HEK293 (cell line): ENCODE measurements around the gene FAM89B.
A peak's percentile ranks its signal among the peaks of the same experiment; 100 is the strongest.

Experiments
- CTCF ChIA-PET: fragments of 350-600 bp; formaldehyde crosslinking; extraction: SDS; loops from one replicate; lab custom pipeline; 2021; ENCODE audit warnings: antibody characterized with exemption; lab: Yijun Ruan, JAX
- POLR2A ChIA-PET: fragments of 300-600 bp; formaldehyde crosslinking; extraction: SDS; loops from one replicate; lab custom pipeline; 2020; ENCODE audit warnings: antibody characterized with exemption, inconsistent platforms; lab: Yijun Ruan, JAX
- H3K27ac ChIP-seq: fragments of 200-500 bp; sonication (Bioruptor generic); 2 replicates; pipeline ENCODE4 v1.5.1; 2014; ENCODE audit warnings: low read depth, low read length, control low read depth, inconsistent platforms; ENCODE audit errors: extremely low read depth
- H3K36me3 ChIP-seq, 2 experiments: fragments of 200-500 bp in 1 of 2; sonication (Bioruptor generic) in 1 of 2; 1 replicate in 1 of 2; 2 replicates in 1 of 2; pipeline ENCODE4 v1.5.1; 2014 to 2017; ENCODE audit warnings: inconsistent platforms in 2 of 2, low read length in 2 of 2; ENCODE audit not compliant: control insufficient read depth in 2 of 2, insufficient read depth in 1 of 2
- H3K4me1 ChIP-seq: fragments of 200-500 bp; sonication (Bioruptor generic); 2 replicates; pipeline ENCODE4 v1.5.1; 2014; ENCODE audit warnings: mild to moderate bottlenecking, low read length, inconsistent platforms; ENCODE audit not compliant: control insufficient read depth, insufficient read depth
- H3K4me3 ChIP-seq: 2 replicates; pipeline ENCODE4 v1.5.1; 2011; ENCODE audit warnings: low read depth, mild to moderate bottlenecking, control low read depth, low read length, moderate library complexity
- H3K9me3 ChIP-seq: fragments of 200-500 bp; sonication (Bioruptor generic); 2 replicates; pipeline ENCODE4 v1.5.1; 2014; ENCODE audit warnings: low read depth, low read length, inconsistent platforms; ENCODE audit not compliant: control insufficient read depth, insufficient read depth
- GLI4 ChIP-seq: fragments of 450-650 bp; formaldehyde crosslinking; IDR thresholded peaks from 2 replicates; pipeline ENCODE4 v1.5.1; 2016; ENCODE audit warnings: missing biosample characterization, missing genetic modification characterization
- GLIS2 ChIP-seq: fragments of 450-650 bp; formaldehyde crosslinking; IDR thresholded peaks from 2 replicates; pipeline ENCODE4 v1.5.1; 2016; ENCODE audit warnings: missing biosample characterization, missing genetic modification characterization
- IKZF3 ChIP-seq: fragments of 450-650 bp; IDR thresholded peaks from 2 replicates; pipeline ENCODE4 v1.5.0; 2018; ENCODE audit warnings: missing biosample characterization, mild to moderate bottlenecking, missing genetic modification characterization, moderate library complexity
- PRDM4 ChIP-seq: fragments of 450-650 bp; formaldehyde crosslinking; IDR thresholded peaks from 2 replicates; pipeline ENCODE4 v1.5.1; 2017; ENCODE audit warnings: missing biosample characterization, missing genetic modification characterization
- SP3 ChIP-seq: fragments of 450-650 bp; formaldehyde crosslinking; IDR thresholded peaks from 2 replicates; pipeline ENCODE4 v1.5.1; 2016; ENCODE audit warnings: missing biosample characterization, missing genetic modification characterization
- ZBTB20 ChIP-seq: fragments of 450-650 bp; formaldehyde crosslinking; IDR thresholded peaks from 2 replicates; pipeline ENCODE4 v1.5.1; 2016; ENCODE audit warnings: missing biosample characterization, missing genetic modification characterization
- ZFP37 ChIP-seq: fragments of 450-650 bp; formaldehyde crosslinking; IDR thresholded peaks from 2 replicates; pipeline ENCODE4 v1.5.1; 2016; ENCODE audit warnings: missing biosample characterization, missing genetic modification characterization
- ZNF133 ChIP-seq: fragments of 450-650 bp; formaldehyde crosslinking; IDR thresholded peaks from 2 replicates; pipeline ENCODE4 v1.5.1; 2016; ENCODE audit warnings: missing biosample characterization, missing genetic modification characterization
- ZNF24 ChIP-seq: fragments of 450-650 bp; formaldehyde crosslinking; IDR thresholded peaks from 2 replicates; pipeline ENCODE4 v1.5.1; 2016; ENCODE audit warnings: missing biosample characterization, missing genetic modification characterization
- ZNF335 ChIP-seq: fragments of 450-650 bp; formaldehyde crosslinking; conservative IDR thresholded peaks from 2 replicates; pipeline ENCODE4 v1.5.1; 2016; ENCODE audit warnings: missing biosample characterization, missing genetic modification characterization
- ZNF48 ChIP-seq: fragments of 450-650 bp; formaldehyde crosslinking; IDR thresholded peaks from 2 replicates; pipeline ENCODE4 v1.5.1; 2016; ENCODE audit warnings: missing biosample characterization, missing genetic modification characterization
- ZNF501 ChIP-seq: fragments of 450-650 bp; formaldehyde crosslinking; IDR thresholded peaks from 2 replicates; pipeline ENCODE4 v1.5.1; 2016; ENCODE audit warnings: missing biosample characterization, missing genetic modification characterization
- ZNF529 ChIP-seq: fragments of 450-650 bp; formaldehyde crosslinking; IDR thresholded peaks from 2 replicates; pipeline ENCODE4 v1.5.1; 2017; ENCODE audit warnings: missing genetic modification characterization, missing biosample characterization; ENCODE audit not compliant: insufficient replicate concordance
- ZNF624 ChIP-seq: fragments of 450-650 bp; formaldehyde crosslinking; IDR thresholded peaks from 2 replicates; pipeline ENCODE4 v1.5.1; 2017; ENCODE audit warnings: missing biosample characterization, missing genetic modification characterization
- ZNF626 ChIP-seq: fragments of 450-650 bp; sonication (Bioruptor Pico); formaldehyde crosslinking; IDR thresholded peaks from 2 replicates; pipeline ENCODE4 v1.5.1; 2018; ENCODE audit warnings: missing biosample characterization, missing genetic modification characterization, inconsistent platforms
- ZNF660 ChIP-seq: fragments of 450-650 bp; IDR thresholded peaks from 2 replicates; pipeline ENCODE4 v1.5.1; 2018; ENCODE audit warnings: missing biosample characterization, mild to moderate bottlenecking, missing genetic modification characterization
- ZNF692 ChIP-seq: fragments of 450-650 bp; formaldehyde crosslinking; IDR thresholded peaks from 2 replicates; pipeline ENCODE4 v1.5.1; 2016; ENCODE audit warnings: missing biosample characterization, missing genetic modification characterization

Gene FAM89B

GRCh38 chr11:65609229-65609628 is 36.9 kb downstream of the FAM89B start:
- Histone ChIP-seq H3K4me1 (no peaks in the 10 kb centered on the region), H3K9me3 (no peaks in the 10 kb centered on the region), H3K27ac (no peak overlapping the region), H3K36me3 (peaks cover 0 to 78% of the 10 kb centered on the region in 2 experiments; a peak in 1 of 3 replicates), H3K4me3 (no peak overlapping the region)
- CTCF ChIA-PET = interaction anchor here (2.7 kb wide), 1 partner anchor 16 kb away, joined by 13 read pairs; no protein-coding TSS in a partner anchor
- POLR2A ChIA-PET = no interaction called here
- TF ChIP-seq ZNF626 (tag by site-specific recombination) (no peak), ZNF48 (tag by site-specific recombination) (no peak), PRDM4 (tag by site-specific recombination) (no peak), ZNF529 (tag by site-specific recombination) (no peak)

DNA sequence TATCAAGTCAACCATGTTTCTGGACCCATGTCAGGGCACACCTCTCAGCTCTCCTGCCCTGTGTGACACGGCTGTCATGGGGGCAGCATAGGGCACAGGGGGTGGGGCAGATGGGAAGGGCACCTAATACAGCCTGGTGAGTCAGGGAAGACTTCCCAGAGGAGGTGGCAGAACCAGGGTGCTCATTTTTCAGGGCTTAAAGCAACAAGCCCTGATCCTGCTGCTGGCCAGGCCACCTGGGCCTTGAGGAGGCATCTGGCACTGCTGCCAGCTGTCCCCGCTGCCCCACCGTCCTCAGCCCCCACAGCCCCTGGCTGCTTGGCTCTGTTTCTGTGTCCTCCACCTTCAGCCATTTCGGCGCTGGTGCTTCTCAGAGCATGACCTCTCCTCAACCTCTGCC is 37.3 kb downstream of the FAM89B start:
- TF ChIP-seq ZNF501 (tag by site-specific recombination) = no peak
- no peak for TF ChIP-seq ZNF335
- no peak for TF ChIP-seq GLIS2 (tag by site-specific recombination)
- no peak for TF ChIP-seq IKZF3
- no peak for TF ChIP-seq ZNF133 (tag by site-specific recombination)
- TF ChIP-seq ZNF48 (tag by site-specific recombination) = no peak
- TF ChIP-seq SP3 (tag by site-specific recombination) = no peak
- no peak for TF ChIP-seq GLI4 (tag by site-specific recombination)
- no peak for TF ChIP-seq ZFP37 (tag by site-specific recombination)
- no peak for TF ChIP-seq ZBTB20 (tag by site-specific recombination)
- TF ChIP-seq ZNF24 (tag by site-specific recombination) = no peak
- TF ChIP-seq ZNF624 (tag by site-specific recombination) = no peak
- TF ChIP-seq, all 188 proteins: peak for 0
- ChIA-PET POLR2A (no interaction called here), CTCF (interaction anchor here (1.2 to 2.7 kb wide), 2 partner anchors 16 to 17 kb away, joined by 4 to 13 read pairs; no protein-coding TSS in a partner anchor)
- H3K36me3 ChIP-seq = peaks cover 0 to 74% of the 10 kb centered on the region in 2 experiments; a peak in 1 of 3 replicates
- no peak overlapping the region for H3K4me3 ChIP-seq
- no peaks in the 10 kb centered on the region for H3K9me3 ChIP-seq
- no peaks in the 10 kb centered on the region for H3K4me1 ChIP-seq
- H3K27ac ChIP-seq = no peak overlapping the region

- Histone ChIP-seq H3K27ac (no peak overlapping the region), H3K36me3 (peaks cover 0 to 67% of the 10 kb centered on the region in 2 experiments; a peak in 1 of 3 replicates), H3K4me3 (no peak overlapping the region), H3K9me3 (no peaks in the 10 kb centered on the region), H3K4me1 (no peaks in the 10 kb centered on the region)
- peak; percentile 65; the same call in 1 of the 2 replicates for TF ChIP-seq ZNF692 (tag by site-specific recombination)
- no peak for TF ChIP-seq ZNF660 (tag by site-specific recombination)
- POLR2A ChIA-PET = no interaction called here
- CTCF ChIA-PET = interaction anchor here (0.9 to 2.7 kb wide), 3 partner anchors 16 to 42 kb away, joined by 3 to 13 read pairs (median 4); no protein-coding TSS in a partner anchor
Observed at GRCh38 chr11:65610404-65610803, 38.1 kb downstream of the FAM89B start.
